HepG2 (cell line): ENCODE results near the gene ACADVL. TPM values are rescaled to one million over a fixed set of nuclear protein-coding genes. Genes with fewer than 3 reads are reported as not detected.

ENCODE experiments used
- AGO2 ChIP-seq: fragments of 200-400 bp; formaldehyde crosslinking; optimal IDR thresholded peaks from 2 replicates; pipeline ENCODE3; 2017; ENCODE audit warnings: mild to moderate bottlenecking, low read depth, low read length, moderate library complexity
- E2F1 ChIP-seq: sonication (generic); formaldehyde crosslinking; IDR thresholded peaks from 2 replicates; pipeline ENCODE4 v1.5.0; 2020; ENCODE audit warnings: missing genetic modification reagents
- HES4 ChIP-seq: sonication (generic); formaldehyde crosslinking; IDR thresholded peaks from 2 replicates; pipeline ENCODE4 v1.9.0; 2021; ENCODE audit warnings: mild to moderate bottlenecking, missing genetic modification reagents, borderline replicate concordance
- POLR2A ChIP-seq, 2 experiments: IDR thresholded peaks; 2 replicates each; pipeline ENCODE4 v1.6.1; 2011; ENCODE audit warnings: low read depth in 2 of 2, low read length in 2 of 2, mild to moderate bottlenecking in 1 of 2, moderate library complexity in 1 of 2; ENCODE audit not compliant: insufficient read depth in 1 of 2
- POLR2AphosphoS5 ChIP-seq: IDR thresholded peaks from 2 replicates; pipeline ENCODE4 v1.6.1; 2012; ENCODE audit warnings: low read depth, low read length
- SALL1 ChIP-seq: sonication (generic); formaldehyde crosslinking; IDR thresholded peaks from 2 replicates; pipeline ENCODE4 v1.8.0; 2022; ENCODE audit warnings: mild to moderate bottlenecking, missing genetic modification reagents
- TOE1 ChIP-seq: sonication (generic); formaldehyde crosslinking; IDR thresholded peaks from 2 replicates; pipeline ENCODE4 v1.4.0; 2020; ENCODE audit warnings: mild to moderate bottlenecking, missing genetic modification reagents
- ZBTB33 ChIP-seq: sonication (generic); formaldehyde crosslinking; IDR thresholded peaks from 2 replicates; pipeline ENCODE4 v1.4.0; 2020; ENCODE audit warnings: missing genetic modification reagents
- ZBTB44 ChIP-seq: sonication (generic); formaldehyde crosslinking; IDR thresholded peaks from 2 replicates; pipeline ENCODE4 v1.4.0; 2020; ENCODE audit warnings: missing genetic modification reagents
- ZMAT5 ChIP-seq: sonication (generic); formaldehyde crosslinking; IDR thresholded peaks from 2 replicates; pipeline ENCODE4 v1.5.0; 2020; ENCODE audit warnings: mild to moderate bottlenecking, low read depth, missing genetic modification reagents, borderline replicate concordance
- ZNF619 ChIP-seq: sonication (generic); formaldehyde crosslinking; IDR thresholded peaks from 2 replicates; pipeline ENCODE4 v1.4.0; 2020; ENCODE audit warnings: mild to moderate bottlenecking, missing genetic modification reagents
- ZSCAN5A ChIP-seq: sonication (generic); formaldehyde crosslinking; IDR thresholded peaks from 2 replicates; pipeline ENCODE4 v1.8.0; 2022; ENCODE audit warnings: mild to moderate bottlenecking, missing genetic modification reagents, borderline replicate concordance
- polyA plus RNA-seq, 8 experiments: library from polyadenylated mRNA; depleted of rRNA in 3 of 8; stranded (reverse) in 7 of 8; unstranded in 1 of 8; fragments of >200 nt; fragmentation: Illumina TruSeq in 4 of 8; extraction: Trizol in 4 of 8; gene quantifications; 2 replicates each; pipeline versions ENCODE4 v1.2.1 to v1.2.3, GENCODE V29; 2011 to 2016; ENCODE audit warnings: low read depth in 4 of 8, missing spikeins in 1 of 8, mixed read lengths in 1 of 8; ENCODE audit not compliant: insufficient read depth in 1 of 8
- total RNA-seq, 5 experiments: library from RNA; depleted of rRNA; stranded (reverse); fragments of >200 nt; fragmentation: Illumina TruSeq; extraction: Trizol; gene quantifications; 2 replicates each; pipeline ENCODE4 v1.2.3, GENCODE V29; 2016; ENCODE audit warnings: low read depth in 1 of 5

ACADVL gene
- total and polyA plus RNA-seq, 2 of the 13 experiments (the other 11 are each of a cell fraction or from before 2014, with no cell fraction given), result 219 to 412 TPM

- TF ChIP-seq ZBTB33 (no peak), TOE1 (CRISPR knock-in tag) (no peak), ZBTB44 (CRISPR knock-in tag) (no peak), ZNF619 (CRISPR knock-in tag) (no peak), POLR2AphosphoS5 (0 out of 2 replicates have a peak, but pooled peaks have one; percentile 46), HES4 (CRISPR knock-in tag) (0 out of 2 replicates have a peak, but pooled peaks have one; percentile 39), SALL1 (CRISPR knock-in tag) (no peak), AGO2 (peak; percentile 13), E2F1 (no peak), POLR2A (IDR thresholded peaks at IDR 0.05; ENCODE audit: insufficient read depth in 1 of 2, low read depth in 2 of 2, low read length in 2 of 2) (peak; percentile 45 to 67; a peak in 1 of 4 replicates), ZSCAN5A (no peak), ZMAT5 (CRISPR knock-in tag) (no peak)
- TF ChIP-seq, all 625 proteins: peak for 13
Observed at GRCh38 chr17:7222093-7222971, 2.6 kb downstream of the ACADVL start (continued).
